DND-41 (cell line): ENCODE measurements around the gene DISC1.

Source experiments
- EZH2 ChIP-seq: IDR thresholded peaks from 3 replicates; pipeline ENCODE4 v1.6.1; 2012; ENCODE audit warnings: borderline replicate concordance, low read depth, mild to moderate bottlenecking, moderate library complexity, low read length, inconsistent platforms; ENCODE audit not compliant: severe bottlenecking
- TF ChIP-seq, protein P1 (sequence below): IDR thresholded peaks from 2 replicates; pipeline ENCODE4 v1.5.1; 2012; ENCODE audit warnings: borderline replicate concordance, low read length, moderate library complexity, mild to moderate bottlenecking; ENCODE audit not compliant: poor library complexity, severe bottlenecking; ENCODE audit errors: extremely low read depth

DNA sequence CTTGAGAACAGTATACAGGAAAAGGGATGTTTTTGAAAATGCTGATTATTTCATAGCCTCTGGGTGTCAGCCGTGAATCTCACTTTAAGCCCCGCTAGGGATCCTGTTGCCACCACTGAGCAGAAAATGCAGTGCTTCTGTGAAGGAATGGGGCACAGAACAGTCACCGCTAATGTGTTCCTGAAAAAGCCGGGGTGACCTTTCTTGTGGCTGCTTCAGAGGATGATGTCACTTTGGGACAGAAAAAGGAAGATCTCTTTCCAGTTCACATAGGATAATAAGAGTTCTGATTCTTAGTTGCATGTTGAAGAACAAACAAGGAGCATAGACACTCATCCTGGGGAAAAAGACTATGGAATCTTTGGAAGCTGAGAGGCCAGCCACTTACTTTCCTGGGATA, 349.6 kb downstream of the DISC1 start:
- TF ChIP-seq, protein P1, sequence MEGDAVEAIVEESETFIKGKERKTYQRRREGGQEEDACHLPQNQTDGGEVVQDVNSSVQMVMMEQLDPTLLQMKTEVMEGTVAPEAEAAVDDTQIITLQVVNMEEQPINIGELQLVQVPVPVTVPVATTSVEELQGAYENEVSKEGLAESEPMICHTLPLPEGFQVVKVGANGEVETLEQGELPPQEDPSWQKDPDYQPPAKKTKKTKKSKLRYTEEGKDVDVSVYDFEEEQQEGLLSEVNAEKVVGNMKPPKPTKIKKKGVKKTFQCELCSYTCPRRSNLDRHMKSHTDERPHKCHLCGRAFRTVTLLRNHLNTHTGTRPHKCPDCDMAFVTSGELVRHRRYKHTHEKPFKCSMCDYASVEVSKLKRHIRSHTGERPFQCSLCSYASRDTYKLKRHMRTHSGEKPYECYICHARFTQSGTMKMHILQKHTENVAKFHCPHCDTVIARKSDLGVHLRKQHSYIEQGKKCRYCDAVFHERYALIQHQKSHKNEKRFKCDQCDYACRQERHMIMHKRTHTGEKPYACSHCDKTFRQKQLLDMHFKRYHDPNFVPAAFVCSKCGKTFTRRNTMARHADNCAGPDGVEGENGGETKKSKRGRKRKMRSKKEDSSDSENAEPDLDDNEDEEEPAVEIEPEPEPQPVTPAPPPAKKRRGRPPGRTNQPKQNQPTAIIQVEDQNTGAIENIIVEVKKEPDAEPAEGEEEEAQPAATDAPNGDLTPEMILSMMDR, result no peak
- TF ChIP-seq EZH2, result no peak
